K562 (cell line): ENCODE measurements around the gene ANO10. TPM values are rescaled to one million over a fixed set of nuclear protein-coding genes. Genes with fewer than 3 reads are reported as not detected.

Source experiments
- DNMT1 ChIP-seq: fragments of 450-650 bp; IDR thresholded peaks from 2 replicates; pipeline ENCODE4 v1.6.1; 2016; ENCODE audit warnings: antibody characterized with exemption, mild to moderate bottlenecking
- E2F6 ChIP-seq, 2 experiments: IDR thresholded peaks; 2 replicates each; pipeline ENCODE4 v1.6.1; 2011; ENCODE audit warnings: borderline replicate concordance in 1 of 2, control low read depth in 1 of 2, low read depth in 1 of 2, low read length in 1 of 2, mild to moderate bottlenecking in 1 of 2, mixed read lengths in 1 of 2, moderate library complexity in 1 of 2; ENCODE audit not compliant: insufficient read depth in 1 of 2, insufficient read length in 1 of 2, poor library complexity in 1 of 2, severe bottlenecking in 1 of 2; ENCODE audit errors: extremely low read depth in 1 of 2
- ELF4 ChIP-seq: fragments of 450-650 bp; formaldehyde crosslinking; IDR thresholded peaks from 2 replicates; pipeline ENCODE4 v1.4.0; 2022; ENCODE audit warnings: missing genetic modification characterization
- HBP1 ChIP-seq: fragments of 450-650 bp; formaldehyde crosslinking; IDR thresholded peaks from 2 replicates; pipeline ENCODE4 v1.4.0; 2022; ENCODE audit warnings: missing genetic modification characterization
- HDAC2 ChIP-seq: fragments of 450-650 bp; IDR thresholded peaks from 2 replicates; pipeline ENCODE4 v1.6.1; 2016; ENCODE audit warnings: mild to moderate bottlenecking
- HDGF ChIP-seq: fragments of 450-650 bp; IDR thresholded peaks from 2 replicates; pipeline ENCODE4 v1.6.1; 2016
- HMBOX1 ChIP-seq: sonication (generic); IDR thresholded peaks from 2 replicates; pipeline ENCODE4 v1.6.1; 2016
- HOMEZ ChIP-seq: fragments of 250-450 bp; sonication (Bioruptor Pico); IDR thresholded peaks from 2 replicates; pipeline ENCODE4 v1.4.0; 2020; ENCODE audit warnings: mild to moderate bottlenecking, moderate library complexity
- KDM1A ChIP-seq, 2 experiments: fragments of 450-650 bp; IDR thresholded peaks; 2 replicates each; pipeline ENCODE4 v1.6.1; 2016; ENCODE audit warnings: mild to moderate bottlenecking in 2 of 2
- MAFG ChIP-seq: fragments of 450-650 bp; conservative IDR thresholded peaks from 2 replicates; pipeline ENCODE4 v1.6.1; 2016; ENCODE audit warnings: missing genetic modification characterization, missing compliant biosample characterization
- MAX ChIP-seq: sonication (generic); formaldehyde crosslinking; IDR thresholded peaks from 2 replicates; pipeline ENCODE4 v1.9.0; 2022; ENCODE audit warnings: mild to moderate bottlenecking, missing genetic modification reagents
- NFIC ChIP-seq: fragments of 450-650 bp; IDR thresholded peaks from 2 replicates; pipeline ENCODE4 v1.6.1; 2017; ENCODE audit warnings: mild to moderate bottlenecking, inconsistent platforms
- NR2C1 ChIP-seq, 2 experiments: fragments of 450-650 bp; IDR thresholded peaks; 2 replicates each; pipeline ENCODE4 v1.6.1; 2017; ENCODE audit warnings: mild to moderate bottlenecking in 2 of 2, antibody characterized with exemption in 1 of 2, inconsistent platforms in 1 of 2, missing compliant biosample characterization in 1 of 2, missing genetic modification characterization in 1 of 2
- SMARCA4 ChIP-seq: fragments of 450-650 bp; IDR thresholded peaks from 2 replicates; pipeline ENCODE4 v1.6.1; 2016
- SP1 ChIP-seq: sonication (generic); formaldehyde crosslinking; IDR thresholded peaks from 2 replicates; pipeline ENCODE4 v1.8.1; 2022; ENCODE audit warnings: mild to moderate bottlenecking, missing genetic modification reagents
- SP2 ChIP-seq: IDR thresholded peaks from 2 replicates; pipeline ENCODE4 v1.6.1; 2011; ENCODE audit warnings: mild to moderate bottlenecking, low read depth, low read length, moderate library complexity; ENCODE audit not compliant: poor library complexity, severe bottlenecking; ENCODE audit errors: extremely low read depth
- SPI1 ChIP-seq: IDR thresholded peaks from 2 replicates; pipeline ENCODE4 v1.6.1; 2011; ENCODE audit warnings: low read depth, low read length, control low read depth, borderline replicate concordance
- SREBF2 ChIP-seq: sonication (generic); formaldehyde crosslinking; IDR thresholded peaks from 2 replicates; pipeline ENCODE4 v1.4.0; 2020; ENCODE audit warnings: mild to moderate bottlenecking, missing genetic modification reagents
- STAG1 ChIP-seq: sonication (generic); formaldehyde crosslinking; IDR thresholded peaks from 2 replicates; pipeline ENCODE4 v1.5.0; 2020; ENCODE audit warnings: missing genetic modification reagents, borderline replicate concordance
- TOE1 ChIP-seq, 2 experiments: fragments of 450-650 bp in 1 of 2; sonication (generic) in 1 of 2; formaldehyde crosslinking in 1 of 2; IDR thresholded peaks; 2 replicates each; pipeline versions ENCODE4 v1.7.1 to v1.8.0; 2016 to 2022; ENCODE audit warnings: borderline replicate concordance in 2 of 2, mild to moderate bottlenecking in 2 of 2, antibody characterized with exemption in 1 of 2, inconsistent platforms in 1 of 2, low read depth in 1 of 2, missing genetic modification reagents in 1 of 2, moderate library complexity in 1 of 2
- ZEB2 ChIP-seq: fragments of 450-650 bp; IDR thresholded peaks from 2 replicates; pipeline ENCODE4 v1.6.1; 2016
- ZNF280B ChIP-seq: fragments of 250-450 bp; sonication (Bioruptor Pico); IDR thresholded peaks from 2 replicates; pipeline ENCODE4 v1.5.1; 2021; ENCODE audit warnings: mild to moderate bottlenecking
- polyA plus RNA-seq, 8 experiments: library from polyadenylated mRNA; depleted of rRNA in 4 of 8; stranded (reverse) in 5 of 8; unstranded in 3 of 8; fragments of >200 nt; fragmentation: Nextera tagmentation in 2 of 8; fragmentation: Illumina TruSeq in 1 of 8; extraction: Ambion mirVana in 2 of 8; extraction: Trizol in 1 of 8; gene quantifications; 2 replicates each; pipeline versions ENCODE4 v1.2.1 to v1.2.3, GENCODE V29; 2011 to 2014; ENCODE audit warnings: inconsistent platforms in 1 of 8, missing spikeins in 1 of 8
- total RNA-seq, 7 experiments: library from RNA; depleted of rRNA in 6 of 7; stranded (reverse); fragments of >200 nt in 6 of 7; fragmentation: Illumina TruSeq in 2 of 7; extraction: Trizol in 2 of 7; gene quantifications; 2 replicates each; pipeline versions ENCODE4 v1.2.1 to v1.2.3, GENCODE V29; 2011 to 2021; ENCODE audit warnings: low replicate concordance in 1 of 7

ANO10 gene
- total and polyA plus RNA-seq, 9 of the 15 experiments (the other 6 are each of a cell fraction or from before 2014, with no cell fraction given) = 6.4 to 46.0 (median 32.3) TPM

- TF ChIP-seq SREBF2 (CRISPR knock-in tag) (no peak), TOE1 (IDR thresholded peaks at IDR 0.05; ENCODE audit: borderline replicate concordance) (peak; percentile 37; the same call in 1 of the 2 replicates), TOE1 (CRISPR knock-in tag; IDR thresholded peaks at IDR 0.05; ENCODE audit: borderline replicate concordance, low read depth) (no peak), MAFG (tag) (0 out of 2 replicates have a peak, but pooled peaks have one; percentile 42), SPI1 (no peak), HDAC2 (peak; percentile 53; the same call in 1 of the 2 replicates), SP2 (no peak), DNMT1 (no peak), SP1 (CRISPR knock-in tag) (no peak), NR2C1 (IDR thresholded peaks at IDR 0.05) (no peak), NR2C1 (tag; IDR thresholded peaks at IDR 0.05) (peak; percentile 74), ELF4 (CRISPR knock-in tag) (0 out of 2 replicates have a peak, but pooled peaks have one; percentile 18), HDGF (0 out of 2 replicates have a peak, but pooled peaks have one; percentile 40), ZEB2 (peak; percentile 96), E2F6 (IDR thresholded peaks at IDR 0.05; ENCODE audit: borderline replicate concordance in 1 of 2, extremely low read depth in 1 of 2, insufficient read depth in 1 of 2, insufficient read length in 1 of 2, low read depth in 1 of 2, low read length in 1 of 2, poor library complexity in 1 of 2, severe bottlenecking in 1 of 2) (no peak), ZNF280B (no peak), HOMEZ (CRISPR knock-in tag) (no peak), HMBOX1 (peak; percentile 74; the same call in 1 of the 2 replicates), SMARCA4 (peak; percentile 82), HBP1 (CRISPR knock-in tag) (no peak), KDM1A (IDR thresholded peaks at IDR 0.05) (peak; percentile 16 to 22; a peak in 1 of 4 replicates), NFIC (no peak), STAG1 (CRISPR knock-in tag) (no peak), MAX (CRISPR knock-in tag) (peak; percentile 48)
Measured at GRCh38 chr3:43455233-43455632, 166.6 kb downstream of the ANO10 start (continued).
